NB4 (cell line): ENCODE results near the gene RCE1.

Experiments used
- CTCF ChIP-seq: IDR thresholded peaks from one replicate; pipeline ENCODE4 v1.5.1; 2012; ENCODE audit warnings: low read depth, low read length
- MAX ChIP-seq: IDR thresholded peaks from 2 replicates; pipeline ENCODE4 v1.6.1; 2011; ENCODE audit warnings: low read depth, low read length
- POLR2A ChIP-seq: IDR thresholded peaks from 2 replicates; pipeline ENCODE4 v1.6.1; 2011; ENCODE audit warnings: mild to moderate bottlenecking; ENCODE audit not compliant: insufficient read length; ENCODE audit errors: extremely low read depth

- no peak for TF ChIP-seq CTCF
- no peak for TF ChIP-seq POLR2A
- no peak for TF ChIP-seq MAX
These were observed 5.6 kb downstream of the RCE1 start for GRCh38 chr11:66848671-66849500.
